Putamen (tissue), 1 donor: Measurements from ENCODE around the gene PCDHB8.
"Not testable (repeated sequence)": the region's sequence is repeated elsewhere in the genome, so short reads cannot be mapped to it uniquely, and the experiment has no call there.

ENCODE experiments used
- DNase-seq: peaks from one replicate; pipeline ENCODE4 v3.0.0-alpha.2; 2016; ENCODE audit warnings: low spot score

The PCDHB8 gene

GRCh38 chr5:141184117-141184855 lies 6.7 kb downstream of the PCDHB8 start:
- not testable (repeated sequence) for DNase-seq

GRCh38 chr5:141186897-141187512 lies 9.4 kb downstream of the PCDHB8 start, which contains the start of gene PCDHB9:
Gene PCDHB9 (plus strand): TSS chr5:141187161. CDS start chr5:141187319, 158 bp downstream.
- no peak for DNase-seq

- not testable (repeated sequence) for DNase-seq
These were observed 11.1 kb downstream of the PCDHB8 start for GRCh38 chr5:141188682-141189081.

GRCh38 chr5:141189131-141189530 lies 11.5 kb downstream of the PCDHB8 start:
- not testable (repeated sequence) for DNase-seq

DNA sequence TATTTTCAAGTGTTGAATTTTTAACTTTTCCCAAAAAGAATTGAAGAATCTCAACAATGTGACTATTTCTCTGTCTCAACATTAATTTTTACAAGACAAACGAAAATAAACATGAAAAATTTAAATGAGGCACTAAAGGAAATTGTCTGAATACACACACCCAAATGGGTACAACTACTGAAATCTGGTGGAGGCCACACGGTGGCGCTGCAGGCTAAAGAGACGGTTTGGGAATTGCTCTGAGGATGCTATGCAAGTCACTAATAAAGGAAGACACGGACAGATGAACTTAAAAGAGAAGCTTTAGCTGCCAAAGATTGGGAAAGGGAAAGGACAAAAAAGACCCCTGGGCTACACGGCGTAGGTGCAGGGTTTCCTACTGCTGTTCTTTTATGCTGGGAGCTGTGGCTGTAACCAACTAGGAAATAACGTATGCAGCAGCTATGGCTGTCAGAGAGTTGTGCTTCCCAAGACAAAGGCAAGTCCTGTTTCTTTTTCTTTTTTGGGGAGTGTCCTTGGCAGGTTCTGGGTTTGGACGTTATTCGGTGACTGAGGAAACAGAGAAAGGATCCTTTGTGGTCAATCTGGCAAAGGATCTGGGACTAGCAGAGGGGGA lies 14.6 kb downstream of the PCDHB8 start, which contains the start of gene PCDHB10:
TSS of gene PCDHB10 (plus strand) at position 244 of the 616 bp plus-strand sequence. CDS start at position 444, 200 bp downstream.
- peak; percentile 9 for DNase-seq

DNA sequence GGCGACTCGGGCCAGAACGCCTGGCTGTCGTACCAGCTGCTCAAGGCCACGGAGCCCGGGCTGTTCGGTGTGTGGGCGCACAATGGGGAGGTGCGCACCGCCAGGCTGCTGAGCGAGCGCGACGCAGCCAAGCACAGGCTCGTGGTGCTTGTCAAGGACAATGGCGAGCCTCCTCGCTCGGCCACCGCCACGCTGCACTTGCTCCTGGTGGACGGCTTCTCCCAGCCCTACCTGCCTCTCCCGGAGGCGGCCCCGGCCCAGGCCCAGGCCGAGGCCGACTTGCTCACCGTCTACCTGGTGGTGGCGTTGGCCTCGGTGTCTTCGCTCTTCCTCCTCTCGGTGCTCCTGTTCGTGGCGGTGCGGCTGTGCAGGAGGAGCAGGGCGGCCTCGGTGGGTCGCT lies 16.7 kb downstream of the PCDHB8 start:
- DNase-seq = not testable (repeated sequence)

DNA sequence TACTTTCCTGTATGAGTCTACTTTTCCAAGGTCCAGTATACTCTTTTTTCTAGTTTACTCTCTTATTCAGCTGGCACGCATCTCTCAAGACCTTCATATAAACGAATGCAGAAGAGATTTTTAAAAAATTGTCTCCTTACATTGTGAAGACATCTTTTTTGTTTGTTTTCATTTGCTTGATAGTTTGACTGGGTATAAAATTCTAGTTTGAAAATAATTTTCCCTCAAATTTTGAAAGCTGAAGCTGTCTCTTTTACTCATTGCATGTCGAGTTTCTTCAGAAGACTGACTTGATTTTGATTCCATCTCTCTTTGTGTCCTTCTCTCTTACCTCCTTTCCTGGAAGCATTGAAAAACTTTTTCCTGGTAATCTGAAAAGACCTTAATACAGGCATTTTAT lies 18.8 kb downstream of the PCDHB8 start:
- no peak for DNase-seq

DNA sequence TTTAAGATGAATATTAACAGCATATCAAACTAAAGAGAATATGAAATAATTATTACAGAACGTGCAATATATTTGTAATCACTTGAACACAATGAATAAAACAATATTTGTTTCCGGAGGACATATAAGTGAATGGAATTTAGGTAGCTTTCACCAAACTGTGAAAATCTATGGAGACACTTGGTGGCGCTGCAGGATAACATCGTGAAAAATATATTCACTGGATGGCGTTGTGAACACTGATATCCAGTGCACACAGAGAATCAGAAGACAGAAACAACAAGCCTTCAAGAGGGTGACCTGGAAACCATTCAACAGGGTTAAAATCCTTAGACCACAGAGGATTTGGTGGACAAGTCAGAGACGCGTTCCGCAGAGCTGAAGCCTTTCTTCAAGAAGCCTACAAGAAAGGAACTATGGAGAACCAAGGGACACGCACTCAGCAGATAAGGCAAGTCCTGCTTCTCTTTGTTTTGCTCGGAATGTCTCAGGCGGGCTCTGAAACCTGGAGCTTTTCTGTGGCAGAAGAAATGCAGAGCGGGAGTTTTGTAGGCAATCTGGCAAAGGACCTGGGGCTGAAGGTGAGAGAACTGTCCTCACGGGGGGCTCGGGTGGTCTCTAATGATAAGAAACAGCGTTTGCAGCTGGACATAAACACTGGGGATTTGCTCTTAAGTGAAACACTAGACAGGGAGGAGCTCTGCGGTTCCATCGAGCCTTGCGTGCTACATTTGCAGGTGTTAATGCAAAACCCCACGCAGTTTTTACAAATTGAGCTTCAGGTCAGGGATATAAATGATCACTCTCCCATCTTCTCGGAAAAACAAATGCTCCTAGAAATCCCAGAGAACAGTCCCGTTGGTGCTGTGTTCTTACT lies 22.0 kb downstream of the PCDHB8 start, which contains the start of gene PCDHB11:
TSS of gene PCDHB11 (plus strand) at position 269 of the 877 bp plus-strand sequence. CDS start at position 417, 148 bp downstream.
- no peak for DNase-seq

- DNase-seq = not testable (repeated sequence)
These were observed 23.5 kb downstream of the PCDHB8 start for GRCh38 chr5:141201126-141201525.

- not testable (repeated sequence) for DNase-seq
These were observed 24.1 kb downstream of the PCDHB8 start for GRCh38 chr5:141201646-141202045.

DNA sequence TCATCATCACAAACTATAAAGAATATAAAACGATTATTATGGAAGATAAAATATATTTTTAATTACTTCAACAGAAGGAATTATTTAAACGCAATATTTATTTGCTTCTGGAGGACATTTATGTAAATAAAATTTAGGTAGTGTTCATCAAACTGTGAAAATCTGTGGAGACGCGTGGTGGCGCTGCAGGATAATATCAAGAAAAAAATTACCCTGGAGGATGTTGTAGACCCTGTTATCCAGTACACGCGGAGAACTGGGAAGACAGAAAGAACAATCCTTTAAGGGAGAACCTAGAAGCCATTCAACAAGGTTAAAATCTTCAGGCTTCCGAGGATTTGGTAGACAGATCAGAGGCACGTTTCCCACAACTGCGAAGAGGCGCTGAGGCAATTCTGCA lies 30.9 kb downstream of the PCDHB8 start, which contains the start of gene PCDHB12:
TSS of gene PCDHB12 (plus strand) at position 242 of the 400 bp plus-strand sequence. CDS start 189 bp downstream, outside the sequence.
- no peak for DNase-seq

DNA sequence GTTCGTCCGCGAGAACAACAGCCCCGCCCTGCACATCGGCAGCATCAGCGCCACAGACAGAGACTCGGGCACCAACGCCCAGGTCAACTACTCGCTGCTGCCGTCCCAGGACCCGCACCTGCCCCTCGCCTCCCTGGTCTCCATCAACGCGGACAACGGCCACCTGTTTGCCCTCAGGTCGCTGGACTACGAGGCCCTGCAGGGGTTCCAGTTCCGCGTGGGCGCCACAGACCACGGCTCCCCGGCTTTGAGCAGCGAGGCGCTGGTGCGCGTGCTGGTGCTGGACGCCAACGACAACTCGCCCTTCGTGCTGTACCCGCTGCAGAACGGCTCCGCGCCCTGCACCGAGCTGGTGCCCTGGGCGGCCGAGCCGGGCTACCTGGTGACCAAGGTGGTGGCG lies 32.7 kb downstream of the PCDHB8 start:
- DNase-seq = not testable (repeated sequence)

DNA sequence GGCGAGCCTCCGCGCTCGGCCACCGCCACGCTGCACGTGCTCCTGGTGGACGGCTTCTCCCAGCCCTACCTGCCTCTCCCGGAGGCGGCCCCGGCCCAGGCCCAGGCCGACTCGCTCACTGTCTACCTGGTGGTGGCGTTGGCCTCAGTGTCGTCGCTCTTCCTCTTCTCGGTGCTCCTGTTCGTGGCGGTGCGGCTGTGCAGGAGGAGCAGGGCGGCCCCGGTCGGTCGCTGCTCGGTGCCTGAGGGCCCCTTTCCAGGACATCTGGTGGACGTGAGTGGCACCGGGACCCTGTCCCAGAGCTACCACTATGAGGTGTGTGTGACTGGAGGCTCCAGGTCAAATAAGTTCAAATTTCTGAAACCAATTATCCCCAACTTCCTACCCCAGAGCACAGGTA lies 33.3 kb downstream of the PCDHB8 start:
- DNase-seq = not testable (repeated sequence)

GRCh38 chr5:141213656-141214339 lies 36.2 kb downstream of the PCDHB8 start, which contains the start of gene PCDHB13:
Gene PCDHB13 (plus strand): TSS chr5:141213919. CDS start chr5:141214124, 205 bp downstream.
- peak; percentile 9 for DNase-seq

- not testable (repeated sequence) for DNase-seq
These were observed 37.0 kb downstream of the PCDHB8 start for GRCh38 chr5:141214583-141214982.

DNA sequence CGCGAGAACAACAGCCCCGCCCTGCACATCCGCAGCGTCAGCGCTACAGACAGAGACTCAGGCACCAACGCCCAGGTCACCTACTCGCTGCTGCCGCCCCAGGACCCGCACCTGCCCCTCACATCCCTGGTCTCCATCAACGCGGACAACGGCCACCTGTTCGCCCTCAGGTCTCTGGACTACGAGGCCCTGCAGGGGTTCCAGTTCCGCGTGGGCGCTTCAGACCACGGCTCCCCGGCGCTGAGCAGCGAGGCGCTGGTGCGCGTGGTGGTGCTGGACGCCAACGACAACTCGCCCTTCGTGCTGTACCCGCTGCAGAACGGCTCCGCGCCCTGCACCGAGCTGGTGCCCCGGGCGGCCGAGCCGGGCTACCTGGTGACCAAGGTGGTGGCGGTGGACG lies 37.9 kb downstream of the PCDHB8 start:
- DNase-seq = not testable (repeated sequence)

DNA sequence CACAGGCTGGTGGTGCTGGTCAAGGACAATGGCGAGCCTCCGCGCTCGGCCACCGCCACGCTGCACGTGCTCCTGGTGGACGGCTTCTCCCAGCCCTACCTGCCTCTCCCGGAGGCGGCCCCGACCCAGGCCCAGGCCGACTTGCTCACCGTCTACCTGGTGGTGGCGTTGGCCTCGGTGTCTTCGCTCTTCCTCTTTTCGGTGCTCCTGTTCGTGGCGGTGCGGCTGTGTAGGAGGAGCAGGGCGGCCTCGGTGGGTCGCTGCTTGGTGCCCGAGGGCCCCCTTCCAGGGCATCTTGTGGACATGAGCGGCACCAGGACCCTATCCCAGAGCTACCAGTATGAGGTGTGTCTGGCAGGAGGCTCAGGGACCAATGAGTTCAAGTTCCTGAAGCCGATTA lies 38.4 kb downstream of the PCDHB8 start:
- not testable (repeated sequence) for DNase-seq

GRCh38 chr5:141223112-141223783 lies 45.7 kb downstream of the PCDHB8 start, which contains the start of gene PCDHB14:
Gene PCDHB14 (plus strand): TSS chr5:141223343. CDS start chr5:141223506, 163 bp downstream.
- DNase-seq = peak; percentile 12

GRCh38 chr5:141224844-141225243 lies 47.3 kb downstream of the PCDHB8 start:
- DNase-seq = not testable (repeated sequence)

GRCh38 chr5:141225421-141225820 lies 47.8 kb downstream of the PCDHB8 start:
- DNase-seq = not testable (repeated sequence)
